Measurements from ENCODE around the gene GPHN.
"Not testable (repeated sequence)": the region's sequence is repeated elsewhere in the genome, so short reads cannot be mapped to it uniquely, and the experiment has no call there.

Gene GPHN

DNA sequence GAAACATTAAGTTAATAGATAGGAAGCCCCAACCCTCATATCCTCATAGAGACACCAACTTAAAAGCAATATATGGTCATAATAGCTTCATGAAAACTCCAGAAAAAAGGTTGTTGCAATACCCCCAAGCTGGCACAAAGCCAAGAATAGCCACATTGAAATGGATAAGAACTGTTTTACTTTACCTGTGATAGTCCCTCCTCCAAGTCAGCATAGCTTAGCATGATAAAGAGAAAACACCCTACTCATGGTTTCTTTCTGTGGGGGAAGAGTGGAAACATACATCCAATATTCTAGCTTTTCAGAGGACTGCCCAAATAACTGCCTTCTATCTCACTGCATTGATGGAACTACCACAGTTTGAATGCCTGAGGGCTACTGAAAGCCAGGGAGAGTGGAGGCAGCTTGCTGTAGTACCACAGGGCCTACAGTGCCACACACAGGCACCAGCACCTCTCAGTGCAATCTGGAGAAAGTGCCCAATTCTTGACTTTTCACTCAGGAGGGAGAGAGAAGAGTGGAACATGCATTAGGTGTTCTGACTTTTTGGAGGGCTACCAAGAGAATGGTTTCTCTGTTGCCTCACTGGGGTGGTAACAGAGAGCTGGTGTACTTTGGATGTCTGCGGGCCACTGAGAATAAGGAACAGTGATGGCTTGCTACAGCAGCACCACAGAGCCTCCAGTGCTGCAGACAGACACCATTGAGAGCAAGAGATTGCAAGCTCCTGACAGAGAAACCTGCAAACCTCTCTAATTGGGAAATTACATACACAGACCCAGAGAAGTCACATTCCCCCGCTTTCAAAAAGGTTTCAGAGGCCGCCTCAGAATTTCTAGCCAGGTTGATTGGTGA lies 524.2 kb downstream of the GPHN start:
- H3K4me3 ChIP-seq (ENCODE audit: low read depth, low read length), result no peak overlapping the region
- DNase-seq (ENCODE audit: low read depth), result no peak
- TF ChIP-seq CTCF (IDR thresholded peaks at IDR 0.05; ENCODE audit: low read depth, low read length, missing control alignments), result no peak

DNA sequence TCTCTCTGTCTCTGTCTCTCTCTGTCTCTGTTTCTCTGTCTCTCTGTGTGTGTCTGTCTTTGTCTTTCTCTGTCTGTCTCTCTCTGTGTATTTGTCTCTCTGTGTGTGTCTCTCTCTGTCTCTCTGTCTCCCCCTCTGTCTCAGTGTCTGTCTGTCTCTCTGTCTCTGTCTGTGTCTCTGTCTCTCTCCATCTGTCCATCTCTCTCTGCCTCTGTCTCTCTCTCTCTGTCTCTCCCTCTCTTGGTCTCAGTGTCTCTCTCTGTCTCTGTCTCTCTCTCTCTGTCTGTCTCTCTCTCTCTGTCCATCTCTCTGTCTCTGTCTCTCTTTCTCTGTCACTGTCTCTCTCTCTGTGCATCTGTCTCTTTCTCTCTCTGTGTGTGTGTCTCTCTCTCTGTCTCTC lies 537.5 kb downstream of the GPHN start:
- no peak overlapping the region for H3K4me3 ChIP-seq (ENCODE audit: low read depth, low read length)
- DNase-seq (ENCODE audit: low read depth), result no peak
- no peak for TF ChIP-seq CTCF (IDR thresholded peaks at IDR 0.05; ENCODE audit: low read depth, low read length, missing control alignments)

- no peak overlapping the region for H3K4me3 ChIP-seq (ENCODE audit: low read depth, low read length)
- no peak for TF ChIP-seq CTCF (IDR thresholded peaks at IDR 0.05; ENCODE audit: low read depth, low read length, missing control alignments)
- no peak for DNase-seq (ENCODE audit: low read depth)
These were observed 542.9 kb downstream of the GPHN start for GRCh38 chr14:67050896-67051295.

GRCh38 chr14:67056684-67057083 lies 548.7 kb downstream of the GPHN start:
- no peak overlapping the region for H3K4me3 ChIP-seq (ENCODE audit: low read depth, low read length)
- no peak for TF ChIP-seq CTCF (IDR thresholded peaks at IDR 0.05; ENCODE audit: low read depth, low read length, missing control alignments)
- no peak for DNase-seq (ENCODE audit: low read depth)

DNA sequence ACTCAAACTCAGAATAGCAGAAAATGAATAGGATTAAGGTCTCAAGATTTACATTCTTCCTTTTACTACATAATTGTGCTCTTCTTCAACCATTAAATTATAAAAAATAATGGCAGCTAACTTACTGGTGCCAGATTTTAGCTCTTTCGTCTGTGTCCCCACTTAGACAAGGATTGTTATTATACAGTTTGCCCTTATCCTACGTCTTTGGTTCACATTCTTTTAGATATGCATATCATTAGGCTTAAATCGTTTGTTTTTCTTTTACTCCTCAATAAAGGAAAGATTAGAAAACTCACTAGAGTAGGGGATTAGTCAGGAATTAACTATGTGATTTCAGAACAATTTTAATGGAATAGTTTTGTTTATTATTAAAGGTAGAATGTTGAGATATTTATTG lies 551.6 kb downstream of the GPHN start:
- TF ChIP-seq CTCF (IDR thresholded peaks at IDR 0.05; ENCODE audit: low read depth, low read length, missing control alignments), result no peak
- H3K4me3 ChIP-seq (ENCODE audit: low read depth, low read length), result no peak overlapping the region
- DNase-seq (ENCODE audit: low read depth), result no peak

GRCh38 chr14:67060546-67060945 lies 552.6 kb downstream of the GPHN start:
- TF ChIP-seq CTCF (IDR thresholded peaks at IDR 0.05; ENCODE audit: low read depth, low read length, missing control alignments), result no peak
- no peak overlapping the region for H3K4me3 ChIP-seq (ENCODE audit: low read depth, low read length)
- no peak for DNase-seq (ENCODE audit: low read depth)

DNA sequence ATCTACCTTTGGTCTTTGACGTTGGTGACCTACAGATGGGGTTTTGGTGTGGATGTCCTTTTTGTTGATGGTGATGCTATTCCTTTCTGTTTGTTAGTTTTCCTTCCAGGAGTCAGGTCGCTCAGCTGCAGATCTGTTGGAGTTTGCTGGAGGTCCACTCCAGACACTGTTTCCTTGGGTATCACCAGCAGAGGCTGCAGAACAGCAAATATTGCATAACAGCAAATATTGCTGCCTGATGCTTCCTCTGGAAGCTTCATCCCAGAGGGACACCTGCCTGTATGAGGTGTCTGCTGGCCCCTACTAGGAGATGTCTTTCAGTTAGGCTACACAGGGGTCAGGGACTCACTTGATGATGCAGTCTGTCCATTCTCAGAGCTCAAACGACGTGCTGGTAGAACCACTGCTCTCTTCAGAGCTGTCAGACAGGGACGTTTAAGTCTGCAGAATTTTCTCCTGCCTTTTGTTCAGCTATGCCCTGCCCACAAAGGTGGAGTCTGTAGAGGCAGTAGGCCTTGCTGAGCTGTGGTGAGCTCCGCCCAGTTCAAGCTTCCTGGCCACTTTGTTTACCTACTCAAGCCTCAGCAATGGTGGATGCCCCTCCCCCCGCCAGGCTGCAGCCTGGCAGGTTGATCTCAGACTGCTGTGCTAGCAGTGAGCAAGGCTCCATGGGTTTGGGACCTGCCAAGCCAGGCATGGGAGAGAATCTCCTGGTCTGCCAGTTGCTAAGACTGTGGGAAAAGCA lies 559.3 kb downstream of the GPHN start:
- not testable (repeated sequence) for DNase-seq (ENCODE audit: low read depth); H3K4me3 ChIP-seq (ENCODE audit: low read depth, low read length)

All from GM12864 (cell line).